Lower lobe of right lung (tissue), 2 donors: Measurements from ENCODE around the gene ATP5PD. TPM values are rescaled to one million over a fixed set of nuclear protein-coding genes. Genes with fewer than 3 reads are reported as not detected.

Source experiments
- ATAC-seq, 2 donors: fragments of 200-7000 bp; cut with Tn5 transposase; one replicate each; pipeline ENCODE4 v1.9.1; 2020 to 2022; ENCODE audit warnings: mild to moderate bottlenecking in 2 of 2, moderate library complexity in 2 of 2
- DNase-seq: peaks from one replicate; pipeline ENCODE4 v3.0.0-alpha.2; 2020
- H3K27ac ChIP-seq: fragments of 200-600 bp; one replicate; pipeline ENCODE4 v1.8.0; 2022
- H3K27me3 ChIP-seq: fragments of 200-600 bp; one replicate; pipeline ENCODE4 v1.8.0; 2022; ENCODE audit warnings: low read depth
- H3K36me3 ChIP-seq: fragments of 200-600 bp; one replicate; pipeline ENCODE4 v1.8.0; 2022; ENCODE audit warnings: mild to moderate bottlenecking
- H3K4me1 ChIP-seq: fragments of 200-600 bp; one replicate; pipeline ENCODE4 v1.8.0; 2022
- H3K4me3 ChIP-seq: fragments of 200-600 bp; one replicate; pipeline ENCODE4 v1.8.0; 2022; ENCODE audit warnings: mild to moderate bottlenecking
- H3K9me3 ChIP-seq: fragments of 200-600 bp; one replicate; pipeline ENCODE4 v1.8.0; 2022
- CTCF ChIP-seq: fragments of 200-600 bp; IDR thresholded peaks from one replicate; pipeline ENCODE4 v1.8.0; 2022; ENCODE audit warnings: antibody characterized with exemption, mild to moderate bottlenecking
- intact Hi-C: fragments of 100-400 bp; cut with DNase I; formaldehyde crosslinking; loops from one replicate; pipeline ENCODE4 v1.11.0; 2022
- total RNA-seq: library from RNA; stranded (reverse); fragmentation: NEBNext Ultra II Directional; extraction: Animal tissue kit (Norgen Biotek cat#: 25700); gene quantifications from one replicate; pipeline ENCODE4 v1.2.1, GENCODE V29; 2021
- donor health status: DM: no; HTN: yes; CAD: no; lungs with severe emphysema.

Gene ATP5PD
- total RNA-seq, 1 donor from 2014 or later: 171 TPM

- no peaks in the 10 kb centered on the region for H3K36me3 ChIP-seq
- H3K27me3 ChIP-seq: no peaks in the 10 kb centered on the region
- H3K4me3 ChIP-seq: peak overlapping the region; percentile 54
- peak; percentile 69 to 81 for ATAC-seq
- H3K4me1 ChIP-seq: peaks cover 39% of the 10 kb centered on the region
- no peak for TF ChIP-seq CTCF
- intact Hi-C loops: no loop called here
- no peaks in the 10 kb centered on the region for H3K9me3 ChIP-seq
- DNase-seq: peak; percentile 68
- H3K27ac ChIP-seq: peak overlapping the region; percentile 86
Observed at GRCh38 chr17:75078284-75079022, 31.7 kb upstream of the ATP5PD start.

- intact Hi-C loops: no loop called here
- Histone ChIP-seq H3K4me1 (peaks cover 37% of the 10 kb centered on the region), H3K36me3 (no peaks in the 10 kb centered on the region), H3K27me3 (no peaks in the 10 kb centered on the region), H3K4me3 (peak overlapping the region; percentile 54), H3K27ac (peak overlapping the region; percentile 86), H3K9me3 (no peaks in the 10 kb centered on the region)
- DNase-seq (peak; percentile 88), ATAC-seq (peak; percentile 79 to 81)
- peak; percentile 38 for TF ChIP-seq CTCF
Observed at GRCh38 chr17:75077496-75078283, 30.9 kb upstream of the ATP5PD start.

GRCh38 chr17:75077072-75077495 is 30.3 kb upstream of the ATP5PD start:
- peaks cover 37% of the 10 kb centered on the region for H3K4me1 ChIP-seq

DNA sequence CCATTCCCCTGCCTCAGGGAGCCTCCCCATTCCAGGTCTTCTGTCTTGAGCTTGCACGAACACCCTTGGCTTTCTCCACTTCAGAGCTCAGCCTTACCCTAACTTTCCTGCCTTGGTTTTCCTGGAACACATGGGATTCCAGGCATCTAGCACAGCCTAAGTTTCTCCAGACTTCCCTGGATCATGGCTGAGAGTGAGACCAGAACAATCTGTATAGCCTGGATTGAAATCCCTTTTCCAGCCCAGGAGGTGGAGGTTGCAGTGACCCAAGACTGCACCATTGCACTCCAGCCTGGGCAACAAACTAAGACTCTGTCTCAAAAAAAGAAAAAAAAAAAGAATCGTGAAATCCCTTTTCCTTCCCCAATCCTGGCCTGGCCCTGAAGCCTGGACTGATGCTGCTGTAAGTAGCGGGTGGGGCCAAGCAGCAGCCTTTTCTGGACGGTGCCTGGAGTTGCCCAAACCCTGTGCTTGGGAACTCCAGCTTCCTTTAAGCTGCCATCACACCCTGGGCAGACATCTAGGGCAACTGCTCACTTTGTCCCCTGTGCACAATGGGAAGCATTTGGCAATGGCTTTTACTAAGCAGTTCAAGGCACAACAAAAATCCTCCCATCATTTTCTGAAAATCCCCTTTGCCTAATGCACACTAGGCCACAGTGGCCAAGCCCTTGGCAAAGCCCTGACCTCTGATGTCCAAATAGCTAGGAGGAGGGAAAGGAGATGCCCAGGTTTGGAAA is 29.0 kb upstream of the ATP5PD start:
- intact Hi-C loops: no loop called here
- H3K4me3 ChIP-seq: no peak overlapping the region
- H3K27me3 ChIP-seq: no peaks in the 10 kb centered on the region
- DNase-seq (no peak), ATAC-seq (no peak)
- H3K27ac ChIP-seq: no peak overlapping the region
- peaks cover 37% of the 10 kb centered on the region for H3K4me1 ChIP-seq
- TF ChIP-seq CTCF: no peak
- no peaks in the 10 kb centered on the region for H3K9me3 ChIP-seq
- H3K36me3 ChIP-seq: no peaks in the 10 kb centered on the region

More at GRCh38 chr17:75077072-75077495, 30.3 kb upstream of the ATP5PD start:
- peak overlapping the region; percentile 54 for H3K4me3 ChIP-seq
- no peaks in the 10 kb centered on the region for H3K36me3 ChIP-seq
- intact Hi-C loops: no loop called here
- no peaks in the 10 kb centered on the region for H3K9me3 ChIP-seq
- no peak for TF ChIP-seq CTCF
- H3K27me3 ChIP-seq: no peaks in the 10 kb centered on the region
- H3K27ac ChIP-seq: peak overlapping the region; percentile 86
- DNase-seq: no peak
- ATAC-seq: no peak

DNA sequence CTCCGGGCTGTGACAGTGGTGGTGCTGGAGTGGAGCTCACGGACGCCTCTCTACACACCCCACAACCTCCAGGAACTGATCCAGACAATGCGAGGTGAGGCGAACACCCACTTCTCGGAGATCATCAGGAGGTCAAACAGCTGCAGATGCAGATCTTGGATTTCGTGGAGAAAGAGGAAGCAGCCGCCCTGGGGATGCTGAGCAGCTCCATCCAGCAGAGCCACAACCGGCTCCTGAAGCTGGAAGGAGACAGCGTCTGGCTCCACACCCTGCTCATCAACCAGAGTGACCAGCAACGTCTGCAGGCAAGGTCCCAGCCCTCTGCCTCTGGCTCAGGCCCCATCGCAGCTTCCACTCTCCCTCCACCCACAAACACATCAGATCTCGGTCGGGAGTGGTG is 27.8 kb upstream of the ATP5PD start:
- no peak overlapping the region for H3K4me3 ChIP-seq
- no peak overlapping the region for H3K27ac ChIP-seq
- peaks cover 29% of the 10 kb centered on the region for H3K4me1 ChIP-seq
- H3K27me3 ChIP-seq: no peaks in the 10 kb centered on the region
- H3K36me3 ChIP-seq: no peaks in the 10 kb centered on the region
- TF ChIP-seq CTCF: no peak
- ATAC-seq (no peak), DNase-seq (no peak)
- no peaks in the 10 kb centered on the region for H3K9me3 ChIP-seq
- intact Hi-C loops: no loop called here
